ENCODE data around the gene MSL2. TPM values are rescaled to one million over a fixed set of nuclear protein-coding genes. Genes with fewer than 3 reads are reported as not detected.
"Not testable (repeated sequence)": the region's sequence is repeated elsewhere in the genome, so short reads cannot be mapped to it uniquely, and the experiment has no call there.

MSL2 gene, protein sequence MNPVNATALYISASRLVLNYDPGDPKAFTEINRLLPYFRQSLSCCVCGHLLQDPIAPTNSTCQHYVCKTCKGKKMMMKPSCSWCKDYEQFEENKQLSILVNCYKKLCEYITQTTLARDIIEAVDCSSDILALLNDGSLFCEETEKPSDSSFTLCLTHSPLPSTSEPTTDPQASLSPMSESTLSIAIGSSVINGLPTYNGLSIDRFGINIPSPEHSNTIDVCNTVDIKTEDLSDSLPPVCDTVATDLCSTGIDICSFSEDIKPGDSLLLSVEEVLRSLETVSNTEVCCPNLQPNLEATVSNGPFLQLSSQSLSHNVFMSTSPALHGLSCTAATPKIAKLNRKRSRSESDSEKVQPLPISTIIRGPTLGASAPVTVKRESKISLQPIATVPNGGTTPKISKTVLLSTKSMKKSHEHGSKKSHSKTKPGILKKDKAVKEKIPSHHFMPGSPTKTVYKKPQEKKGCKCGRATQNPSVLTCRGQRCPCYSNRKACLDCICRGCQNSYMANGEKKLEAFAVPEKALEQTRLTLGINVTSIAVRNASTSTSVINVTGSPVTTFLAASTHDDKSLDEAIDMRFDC
- 10 to 100 TPM; 36.4 to 38.5 TPM for total RNA-seq

DNA sequence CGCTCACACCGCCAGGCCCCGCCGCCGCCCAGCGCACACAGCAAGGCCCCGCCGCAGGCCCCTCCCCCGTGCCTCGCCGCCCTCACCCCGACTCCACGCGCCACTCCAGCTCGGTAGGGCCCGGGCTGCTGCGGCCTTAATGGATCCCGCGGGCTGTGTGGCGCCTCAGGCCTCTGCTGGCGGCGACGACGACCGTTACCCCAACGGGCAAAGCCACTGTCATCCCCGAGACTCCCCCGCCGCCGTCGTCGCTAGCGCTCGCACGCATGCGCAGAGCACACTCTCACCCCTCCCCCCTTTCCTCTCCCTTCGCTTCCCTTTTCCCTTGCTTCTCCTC lies at the start of gene MSL2:
MSL2 (minus strand) TSS at position 272 of the 337 bp plus-strand sequence. CDS start 1,222 bp downstream, outside the sequence.
- POLR2A ChIA-PET, result interaction anchor here (0.6 to 2.3 kb wide), 9 partner anchors 13 to 1710 kb away, joined by 3 to 22 read pairs (median 7); partner anchors contain the start of genes ANAPC13, CEP63, NCK1 and PCCB
- CTCF ChIA-PET, result interaction anchor here (0.6 to 2.1 kb wide), 6 partner anchors 12 to 1710 kb away, joined by 3 to 12 read pairs (median 5); partner anchors contain the start of gene STAG1

DNA sequence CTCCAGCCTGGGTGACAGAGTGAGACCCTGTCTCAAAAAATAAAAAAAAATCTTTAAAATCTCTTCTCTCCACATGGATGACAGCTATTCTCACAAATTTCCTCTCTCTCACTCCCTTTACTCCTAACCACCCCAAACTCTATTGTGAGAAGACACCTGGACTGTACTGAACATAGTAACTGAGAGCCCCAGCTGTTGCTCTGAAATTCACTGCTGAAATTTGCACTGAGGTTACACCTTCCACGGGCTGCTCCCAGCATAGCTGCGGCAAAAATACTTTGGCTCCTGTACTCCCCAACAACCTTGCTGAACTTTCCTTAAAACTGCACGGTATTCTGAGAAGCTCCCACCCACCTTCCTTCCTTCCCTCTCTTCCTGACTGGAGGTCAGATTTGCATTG lies 49.6 kb upstream of the MSL2 start:
- POLR2A ChIA-PET, result no interaction called here
- CTCF ChIA-PET, result interaction anchor here (0.7 kb wide), 1 partner anchor 10 kb away, joined by 3 read pairs; no protein-coding TSS in a partner anchor

DNA sequence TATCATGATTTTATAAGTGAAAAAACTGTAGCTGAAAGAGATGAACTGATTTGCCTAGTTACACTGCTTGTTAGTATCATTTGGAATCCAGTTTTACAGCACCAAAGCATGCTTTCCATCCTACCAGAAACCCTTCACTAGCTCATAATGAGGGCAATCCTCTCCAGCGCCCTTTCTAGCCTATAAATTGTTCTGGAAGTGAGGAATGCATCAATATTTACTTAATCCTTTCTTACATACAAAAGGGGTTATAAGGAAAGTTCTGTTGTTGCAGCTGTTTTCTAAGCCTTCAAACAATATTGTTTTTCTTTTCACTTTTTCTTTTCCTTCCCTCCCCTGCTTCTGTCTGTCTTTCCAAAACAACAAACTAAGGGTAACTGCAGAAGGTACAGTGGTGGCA lies 43.0 kb upstream of the MSL2 start:
- POLR2A ChIA-PET, result no interaction called here
- CTCF ChIA-PET, result no interaction called here

DNA sequence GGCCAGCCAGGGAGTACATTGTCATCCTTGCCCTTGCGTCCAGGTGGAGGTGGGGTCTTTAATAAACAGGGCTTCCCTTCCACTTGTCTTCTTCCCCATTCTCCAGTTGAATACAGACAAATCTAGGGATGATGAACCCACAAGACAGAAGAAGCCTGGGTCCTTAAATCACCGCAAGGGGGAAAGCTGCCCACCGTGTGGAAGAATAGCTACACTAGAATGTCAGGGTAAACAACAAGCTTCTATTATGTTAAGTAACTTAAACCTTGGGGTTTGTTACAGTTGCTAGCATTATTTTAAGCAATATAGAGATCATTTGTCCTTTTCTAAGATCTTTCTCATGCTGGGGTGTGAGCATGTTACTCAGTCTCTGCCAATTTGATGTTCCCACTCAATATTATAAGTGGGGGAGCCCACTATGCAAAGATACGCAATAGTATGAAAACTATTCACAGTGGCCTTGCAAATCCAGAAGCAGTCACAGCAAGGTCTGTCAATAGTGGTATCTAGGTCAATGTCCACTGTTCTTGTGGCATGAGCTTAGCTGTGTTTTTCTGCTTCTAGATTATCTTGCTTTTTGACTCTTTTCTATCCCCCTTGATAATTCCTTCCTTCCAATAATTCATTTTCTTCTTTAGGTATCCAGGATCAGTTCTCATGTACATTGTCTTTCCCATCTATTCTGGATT lies 42.0 kb upstream of the MSL2 start:
- CTCF ChIA-PET, result no interaction called here
- POLR2A ChIA-PET, result no interaction called here

DNA sequence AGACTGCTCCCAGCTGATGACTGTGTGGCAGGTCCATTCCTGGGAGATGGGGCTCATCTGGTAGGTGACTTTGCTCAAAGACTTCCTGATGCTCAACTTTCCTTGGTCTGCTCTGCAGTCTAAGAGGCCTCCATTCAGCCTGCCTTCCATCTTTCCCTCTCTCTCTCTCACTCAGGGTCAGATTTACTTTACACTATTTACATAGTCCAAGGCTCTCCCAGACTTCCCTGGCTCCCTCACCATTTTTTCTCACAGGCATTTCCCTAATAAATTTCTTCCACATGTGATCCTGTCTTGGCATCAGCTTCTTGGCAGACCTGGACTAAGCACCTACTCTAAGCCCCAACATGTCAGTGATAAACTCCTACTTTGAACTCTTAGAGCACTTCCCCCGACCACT lies 41.0 kb upstream of the MSL2 start:
- CTCF ChIA-PET, result no interaction called here
- POLR2A ChIA-PET, result no interaction called here

DNA sequence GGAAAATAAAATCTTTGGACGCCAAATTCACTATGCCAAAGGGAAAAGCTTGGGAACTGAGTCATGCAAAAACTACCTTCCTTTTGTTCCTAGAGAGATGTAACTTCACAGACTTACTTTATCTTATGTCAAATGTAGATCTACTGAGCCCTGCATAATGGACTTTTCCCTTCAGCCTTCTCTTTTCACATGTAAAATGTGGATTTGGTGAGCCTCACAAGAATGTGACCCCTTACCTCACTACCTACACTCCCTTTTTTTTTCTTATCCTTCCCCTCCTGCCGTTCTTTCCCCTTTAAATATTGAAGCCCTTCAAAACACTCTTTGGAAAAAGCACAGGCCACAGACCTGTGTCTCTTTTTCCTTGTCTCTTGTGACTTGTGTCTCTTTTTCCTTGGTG lies 40.0 kb upstream of the MSL2 start:
- ChIA-PET CTCF (interaction anchor here (0.6 to 1.1 kb wide), 2 partner anchors 9 to 1859 kb away, joined by 3 read pairs; no protein-coding TSS in a partner anchor), POLR2A (no interaction called here)

DNA sequence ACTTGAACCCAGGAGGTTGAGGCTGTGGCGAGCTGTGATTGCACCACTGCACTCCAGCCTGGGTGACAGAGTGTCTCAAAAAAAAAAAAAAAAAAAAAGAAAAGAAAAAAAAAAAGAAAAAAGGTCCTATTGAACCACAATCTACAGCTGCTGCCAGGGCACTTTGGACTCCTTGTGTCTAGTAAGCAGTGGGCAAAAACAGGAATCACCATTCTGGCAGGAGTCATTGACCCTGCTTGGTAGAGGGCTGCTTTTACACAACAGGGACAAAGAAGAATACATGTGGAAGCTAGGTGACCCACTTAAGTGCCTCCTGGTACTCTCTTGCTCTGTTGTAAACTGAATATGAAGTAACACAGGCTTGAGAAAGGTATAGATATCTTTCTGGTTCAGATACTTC lies 39.4 kb upstream of the MSL2 start:
- ChIA-PET CTCF (interaction anchor here (0.6 to 1.1 kb wide), 2 partner anchors 10 to 1859 kb away, joined by 3 read pairs; no protein-coding TSS in a partner anchor), POLR2A (no interaction called here)

DNA sequence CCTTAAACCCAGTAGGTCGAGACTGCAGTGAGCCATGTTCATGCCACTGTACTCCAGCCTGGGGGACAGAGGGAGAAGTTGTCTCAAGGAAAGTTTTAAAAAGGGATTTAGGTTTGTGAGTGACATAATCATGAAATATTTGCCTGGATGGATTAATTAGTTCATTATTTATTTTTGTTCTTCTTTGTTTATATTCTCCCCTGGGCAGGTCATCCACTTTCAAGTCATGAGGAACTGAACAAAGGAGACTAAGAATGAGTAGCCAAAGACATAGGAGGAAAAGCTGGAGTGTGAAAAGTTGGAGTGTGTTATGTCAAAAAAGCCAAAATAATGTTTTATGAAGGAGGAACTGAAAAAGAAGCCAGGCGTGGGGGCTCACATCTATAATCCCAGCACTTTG lies 36.3 kb upstream of the MSL2 start:
- ChIA-PET CTCF (no interaction called here), POLR2A (no interaction called here)

DNA sequence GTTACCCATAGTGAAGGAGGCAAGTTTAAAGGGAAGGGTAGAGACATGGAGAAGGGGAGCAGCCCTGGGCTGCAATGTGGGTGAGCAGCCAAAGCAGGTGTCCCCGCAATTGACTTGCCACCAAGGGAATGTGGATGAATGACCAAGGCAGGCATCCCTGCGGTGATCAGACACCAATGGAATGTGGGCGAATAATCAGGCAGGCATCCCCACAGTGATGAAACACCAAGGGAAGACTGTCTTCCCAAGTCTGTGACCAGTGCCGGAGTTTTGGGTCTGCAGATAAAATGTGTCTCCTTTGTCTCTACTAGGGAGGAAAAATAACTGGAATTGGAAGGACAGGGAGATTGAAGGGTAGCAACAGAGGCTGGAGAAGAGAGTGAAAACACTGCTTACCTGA lies 26.6 kb upstream of the MSL2 start:
- CTCF ChIA-PET, POLR2A ChIA-PET: not testable (repeated sequence)

DNA sequence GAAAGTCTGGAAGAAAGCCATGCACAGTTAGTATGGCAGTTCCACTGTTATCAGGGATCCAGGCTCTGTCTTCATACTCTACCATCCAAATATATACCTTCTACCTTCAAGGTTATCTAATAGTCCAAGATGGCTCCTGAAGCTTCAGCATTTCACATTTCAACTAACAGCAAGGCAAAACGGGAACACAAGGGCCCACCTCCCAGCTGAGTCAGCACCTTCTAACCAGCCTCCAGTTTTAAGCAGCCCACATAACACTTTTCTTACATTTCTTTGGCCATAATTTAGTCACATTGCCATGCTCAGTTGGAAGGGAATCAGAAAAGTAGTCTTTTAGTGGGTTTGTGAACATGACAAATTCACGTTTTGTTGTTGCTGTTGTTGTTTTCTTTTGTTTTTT lies 15.4 kb upstream of the MSL2 start:
- ChIA-PET POLR2A (no interaction called here), CTCF (interaction anchor here (1.0 kb wide), 1 partner anchor 11 kb away, joined by 3 read pairs; no protein-coding TSS in a partner anchor)

DNA sequence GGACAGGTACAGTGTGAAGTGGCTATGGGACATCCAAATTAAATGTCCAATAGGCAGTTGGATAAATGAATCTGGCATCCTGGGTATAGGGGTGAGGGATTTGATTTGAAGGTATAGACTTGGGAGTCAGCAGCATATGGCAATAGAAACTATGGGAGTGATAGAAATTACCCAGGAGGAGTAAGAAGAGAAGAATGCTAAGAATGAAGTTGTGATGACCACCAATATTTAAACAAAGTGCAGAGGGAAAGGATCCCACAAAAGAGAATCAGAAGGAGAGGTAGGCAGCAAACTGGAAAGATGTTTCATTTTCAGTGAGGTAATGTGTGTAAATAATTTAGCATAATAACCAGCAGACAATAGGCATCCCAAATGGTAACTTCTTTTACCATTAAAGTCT lies 13.8 kb upstream of the MSL2 start:
- CTCF ChIA-PET, result no interaction called here
- POLR2A ChIA-PET, result no interaction called here

DNA sequence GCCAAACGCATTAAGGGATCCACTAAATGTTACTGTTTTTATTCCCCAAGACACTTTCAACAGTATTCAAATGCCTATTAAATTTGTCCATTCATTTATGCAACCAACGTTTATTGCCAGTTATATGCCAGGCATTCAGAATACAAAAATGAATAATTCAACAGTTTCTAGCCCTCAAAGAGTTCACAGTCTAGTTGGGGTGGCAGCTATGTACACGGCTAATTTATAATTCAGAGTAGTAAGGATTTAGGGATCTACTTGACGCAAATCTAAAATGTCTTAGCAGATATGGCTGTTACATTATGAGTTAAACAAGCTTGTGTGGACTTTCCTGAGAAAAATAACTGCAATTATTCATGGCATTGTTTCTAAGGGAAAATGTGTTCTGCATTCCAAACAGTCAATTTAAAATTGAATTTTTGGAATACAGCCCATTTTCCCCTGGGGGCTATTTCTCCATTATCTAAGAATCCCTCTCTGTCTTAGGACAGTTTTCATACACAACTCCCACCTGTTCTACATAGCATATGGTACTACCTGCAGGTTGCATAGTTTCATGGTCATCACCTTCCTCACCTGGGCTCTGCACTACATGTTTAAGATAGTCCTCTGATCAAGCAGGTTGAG lies 11.5 kb upstream of the MSL2 start:
- POLR2A ChIA-PET, result no interaction called here
- CTCF ChIA-PET, result no interaction called here

DNA sequence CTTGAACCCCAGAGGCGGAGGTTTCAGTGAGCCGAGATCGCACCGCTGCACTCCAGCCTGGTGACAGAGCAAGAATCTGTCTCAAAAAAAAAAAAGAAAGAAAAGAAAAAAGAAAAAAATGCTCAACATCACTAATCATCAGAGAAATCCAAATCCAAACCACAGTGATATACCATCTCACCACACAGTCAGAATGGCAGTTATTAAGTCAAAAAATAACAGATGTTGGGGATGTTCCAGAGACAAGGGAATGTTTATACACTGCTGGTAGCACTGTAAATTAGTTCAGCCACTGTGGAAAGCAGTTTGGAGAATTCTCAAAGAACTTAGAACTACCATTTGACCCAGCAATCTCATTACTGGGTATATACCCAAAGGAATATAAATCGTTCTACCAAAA lies 3.1 kb upstream of the MSL2 start:
- CTCF ChIA-PET, result not testable (repeated sequence)

DNA sequence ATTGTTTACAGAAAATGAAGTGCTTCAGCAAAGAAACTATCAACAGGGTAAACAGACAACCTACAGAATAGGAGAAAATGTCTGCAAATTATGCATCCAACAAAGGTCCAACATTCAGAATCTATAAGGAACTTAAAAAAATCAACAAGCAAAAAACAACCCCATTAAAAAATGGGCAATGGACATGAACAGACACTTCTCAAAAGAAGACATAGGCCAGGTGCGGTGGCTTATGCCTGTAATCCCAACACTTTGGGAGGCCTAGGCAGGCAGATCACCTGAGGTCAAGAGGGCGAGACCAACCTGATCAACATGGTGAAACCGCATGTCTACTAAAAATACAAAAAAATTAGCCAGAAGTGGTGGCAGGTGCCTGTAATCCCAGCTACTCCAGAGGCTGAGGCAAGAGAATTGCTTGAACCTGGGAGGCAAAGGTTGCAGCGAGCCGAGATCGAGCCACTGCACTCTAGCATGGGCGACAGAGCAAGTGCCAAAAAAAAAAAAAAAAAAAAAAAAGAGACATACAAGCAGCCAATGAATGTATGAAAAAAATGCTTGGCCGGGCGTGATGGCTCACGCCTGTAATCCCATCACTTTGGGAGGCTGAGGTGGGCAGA lies 2.4 kb upstream of the MSL2 start:
- CTCF ChIA-PET, result not testable (repeated sequence)
- POLR2A ChIA-PET, result interaction anchor here (0.7 kb wide), 1 partner anchor 554 kb away, joined by 3 read pairs; the partner anchor contains the start of gene STAG1

More for the DNA sequence above, 3.1 kb upstream of the MSL2 start:
- POLR2A ChIA-PET, result not testable (repeated sequence)

DNA sequence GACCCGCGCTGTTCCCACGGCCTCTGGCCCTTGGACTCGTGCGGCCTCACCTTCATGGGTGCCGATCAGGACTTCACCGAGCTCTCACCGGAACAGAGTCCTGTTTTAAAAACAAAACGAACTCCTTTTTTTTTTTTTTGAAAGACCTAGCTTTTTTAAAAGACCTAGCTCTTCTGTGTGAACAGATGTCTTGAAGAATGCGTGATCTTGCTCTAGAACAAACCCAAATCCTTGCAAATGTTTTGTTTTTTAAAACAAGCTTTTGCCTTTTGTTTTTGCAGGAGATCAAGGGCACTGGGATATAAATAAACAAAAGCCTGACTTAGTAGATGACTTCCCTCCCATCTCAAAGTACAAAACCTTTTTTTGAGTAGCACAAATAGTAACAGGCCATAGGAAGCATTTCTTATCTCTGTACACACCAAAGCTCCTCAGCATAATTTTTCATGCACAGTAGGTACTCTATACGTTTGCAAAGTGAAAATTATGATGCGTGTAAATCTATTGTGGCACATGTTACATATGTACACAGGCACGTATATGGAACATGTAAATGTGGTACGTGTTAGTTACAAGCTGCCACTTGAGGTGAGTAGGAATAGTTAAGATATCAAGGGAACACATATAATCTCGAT lies 1.1 kb upstream of the MSL2 start:
- CTCF ChIA-PET, result interaction anchor here (1.1 kb wide), 2 partner anchors 13 to 555 kb away, joined by 3 to 4 read pairs; partner anchors contain the start of gene STAG1
- POLR2A ChIA-PET, result interaction anchor here (0.6 to 2.3 kb wide), 10 partner anchors 14 to 779 kb away, joined by 3 to 22 read pairs (median 6); partner anchors contain the start of genes NCK1, PCCB and STAG1

DNA sequence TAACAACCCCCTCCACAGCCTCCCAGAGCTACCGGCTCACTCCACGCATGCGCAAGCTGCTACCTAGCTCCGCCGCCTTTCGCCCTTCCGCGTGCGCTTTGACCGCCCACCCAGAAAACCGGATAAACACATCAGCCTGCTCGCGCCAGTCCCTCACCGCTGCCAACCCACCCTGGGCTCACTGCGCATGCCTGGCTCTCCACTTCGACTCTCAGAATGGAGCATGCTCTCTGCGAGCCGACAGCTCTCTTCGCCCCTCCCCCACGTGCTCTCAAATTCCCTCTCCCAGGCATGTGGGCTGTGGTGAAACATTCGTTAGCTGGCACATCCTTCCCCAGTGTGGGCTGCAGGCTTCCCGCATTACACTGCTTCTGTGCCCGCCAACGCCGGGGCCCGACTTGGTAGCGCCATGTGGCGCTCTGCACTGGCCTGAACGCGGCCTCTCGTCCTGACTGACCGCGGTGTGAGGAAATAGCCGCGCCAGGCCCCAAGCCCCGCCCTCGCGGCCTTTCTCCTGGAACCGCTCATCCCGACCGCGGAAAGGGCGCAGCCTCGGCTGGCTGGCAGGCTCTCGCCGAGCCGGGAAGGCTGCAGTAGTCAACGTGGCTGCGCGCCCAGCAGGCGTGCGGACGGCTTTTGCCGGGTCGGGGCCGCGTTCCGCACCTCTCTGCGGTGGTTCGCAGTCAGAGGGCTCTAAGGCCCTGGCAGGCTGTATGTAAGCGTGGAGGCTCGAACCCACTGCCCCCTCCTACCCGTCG lies 445 bp upstream of the MSL2 start:
- POLR2A ChIA-PET, result interaction anchor here (0.6 to 2.3 kb wide), 11 partner anchors 14 to 1711 kb away, joined by 3 to 22 read pairs (median 7); partner anchors contain the start of genes ANAPC13, CEP63, NCK1 and PCCB
- CTCF ChIA-PET, result interaction anchor here (0.6 to 2.1 kb wide), 6 partner anchors 12 to 1710 kb away, joined by 3 to 12 read pairs (median 5); partner anchors contain the start of gene STAG1

DNA sequence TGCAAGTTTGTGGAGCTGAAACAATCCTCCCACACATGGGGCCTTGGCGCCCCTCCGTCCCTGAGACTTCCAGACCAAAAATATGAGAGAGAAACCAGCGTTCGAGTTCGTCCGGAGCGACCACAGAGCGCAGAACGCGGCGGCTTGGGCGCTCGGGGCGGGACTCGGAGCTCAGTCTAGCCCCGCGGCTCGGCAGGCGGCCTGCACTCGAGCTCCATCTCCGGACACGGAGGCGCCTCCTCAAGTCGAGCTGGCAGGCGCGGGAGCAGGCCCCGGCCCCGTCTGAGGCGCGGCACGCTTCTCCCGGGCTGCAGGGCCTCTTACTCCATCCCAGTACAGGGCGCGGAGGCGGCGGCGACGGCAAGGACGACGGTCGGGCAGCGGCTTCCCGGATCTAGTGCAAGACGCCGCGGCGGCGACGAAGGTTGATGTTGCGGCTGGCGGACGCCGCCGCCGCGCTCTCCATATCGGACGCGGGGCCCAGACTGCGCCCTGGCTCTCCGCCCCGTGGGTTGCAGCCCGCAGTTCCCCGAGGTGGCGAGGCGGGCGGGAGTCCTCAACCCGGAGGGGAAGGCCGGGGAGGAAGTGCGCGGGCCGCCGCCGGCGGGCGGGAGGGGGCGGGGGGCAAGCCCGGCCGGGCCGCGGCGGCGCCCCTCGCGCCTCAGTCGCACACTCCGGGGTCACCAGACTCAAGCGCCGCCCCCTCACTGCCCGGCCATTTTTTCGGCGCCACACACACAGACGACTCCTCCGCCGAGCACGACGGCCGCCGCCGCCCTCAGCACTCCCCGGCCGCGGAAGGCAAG lies 674 bp downstream of the MSL2 start:
- POLR2A ChIA-PET, result interaction anchor here (0.6 to 2.3 kb wide), 8 partner anchors 13 to 1709 kb away, joined by 3 to 22 read pairs (median 8); partner anchors contain the start of genes ANAPC13, CEP63, NCK1 and PCCB
- CTCF ChIA-PET, result interaction anchor here (0.7 to 2.1 kb wide), 3 partner anchors 14 to 557 kb away, joined by 3 to 12 read pairs (median 7); partner anchors contain the start of genes PCCB and STAG1
